Keratinocyte (primary cell): Measurements from ENCODE around the gene RRAS2. TPM values are rescaled to one million over a fixed set of nuclear protein-coding genes. Genes with fewer than 3 reads are reported as not detected.

ENCODE experiments used
- DNase-seq: peaks from one replicate; pipeline ENCODE4 v3.0.0-alpha.2; 2011; ENCODE audit warnings: low read depth, missing footprints, low spot score
- FAIRE-seq: peaks from 2 replicates; lab custom pipeline; 2011; peaks lifted over from hg19 to GRCh38; lab: Jason Lieb, UNC
- H2AFZ ChIP-seq: 2 replicates; pipeline ENCODE4 v1.6.0; 2012; ENCODE audit warnings: low read length, control low read depth, inconsistent platforms; ENCODE audit not compliant: control insufficient read depth
- H3K27ac ChIP-seq: 2 replicates; pipeline ENCODE4 v1.5.1; 2011; ENCODE audit warnings: low read length; ENCODE audit not compliant: control insufficient read depth, insufficient read depth
- H3K27me3 ChIP-seq: 3 replicates; pipeline ENCODE4 v1.6.0; 2011; ENCODE audit warnings: low read length; ENCODE audit not compliant: control insufficient read depth, insufficient read depth; ENCODE audit errors: extremely low read depth
- H3K36me3 ChIP-seq, 2 experiments: 2 replicates in 1 of 2; 3 replicates in 1 of 2; pipeline ENCODE4 v1.5.1; 2011; ENCODE audit warnings: low read length in 2 of 2, mild to moderate bottlenecking in 1 of 2; ENCODE audit not compliant: control insufficient read depth in 2 of 2, insufficient read depth in 2 of 2; ENCODE audit errors: extremely low read depth in 1 of 2
- H3K4me1 ChIP-seq: 3 replicates; pipeline ENCODE4 v1.5.1; 2011; ENCODE audit warnings: low read length; ENCODE audit not compliant: control insufficient read depth, insufficient read depth; ENCODE audit errors: extremely low read depth
- H3K4me2 ChIP-seq: 3 replicates; pipeline ENCODE4 v1.6.0; 2011; ENCODE audit warnings: low read depth, low read length; ENCODE audit not compliant: control insufficient read depth, insufficient read depth; ENCODE audit errors: extremely low read depth
- H3K4me3 ChIP-seq, 3 experiments: fragments of 200-600 bp in 1 of 3; sonication (generic) in 1 of 3; 2 replicates in 2 of 3; 3 replicates in 1 of 3; pipeline ENCODE4 v1.5.1; 2011 to 2016; ENCODE audit warnings: low read length in 3 of 3, mild to moderate bottlenecking in 3 of 3, control low read depth in 2 of 3, inconsistent platforms in 1 of 3, low read depth in 1 of 3, mixed read lengths in 1 of 3, mixed run types in 1 of 3, moderate library complexity in 1 of 3; ENCODE audit not compliant: control insufficient read depth in 2 of 3, insufficient read depth in 2 of 3; ENCODE audit errors: extremely low read depth in 1 of 3
- H3K79me2 ChIP-seq: 2 replicates; pipeline ENCODE4 v1.6.0; 2012; ENCODE audit warnings: low read length; ENCODE audit not compliant: control insufficient read depth, insufficient read depth
- H3K9ac ChIP-seq: 3 replicates; pipeline ENCODE4 v1.6.0; 2011; ENCODE audit warnings: low read length; ENCODE audit not compliant: control insufficient read depth, insufficient read depth; ENCODE audit errors: extremely low read depth
- H3K9me1 ChIP-seq: 3 replicates; pipeline ENCODE4 v1.6.0; 2011; ENCODE audit warnings: low read length; ENCODE audit not compliant: control insufficient read depth, insufficient read depth; ENCODE audit errors: extremely low read depth
- H3K9me3 ChIP-seq: 2 replicates; pipeline ENCODE4 v1.5.1; 2012; ENCODE audit warnings: low read depth, low read length; ENCODE audit not compliant: control insufficient read depth
- H4K20me1 ChIP-seq: 3 replicates; pipeline ENCODE4 v1.6.0; 2011; ENCODE audit warnings: low read length; ENCODE audit not compliant: control insufficient read depth, insufficient read depth; ENCODE audit errors: extremely low read depth
- EZH2 ChIP-seq: IDR thresholded peaks from one replicate; pipeline ENCODE4 v1.6.1; 2012; ENCODE audit warnings: inconsistent platforms, mild to moderate bottlenecking, low read length, moderate library complexity
- dilution Hi-C: fragments of 300-500 bp; cut with MboI; formaldehyde crosslinking; loops from one replicate; pipeline ENCODE4 v1.7.0; 2020; ENCODE audit warnings: low sequenced_read_pairs; ENCODE audit not compliant: extremely low pct_ligation_motif_present
- polyA plus RNA-seq, 5 experiments: library from polyadenylated mRNA; depleted of rRNA in 3 of 5; stranded (reverse) in 3 of 5; stranded (forward) in 1 of 5; unstranded in 1 of 5; fragments of >200 nt; gene quantifications; 1 replicate in 1 of 5; 2 replicates in 3 of 5; 3 replicates in 1 of 5; pipeline versions ENCODE4 v1.2.1 to v1.2.3, GENCODE V29; 2011 to 2012; ENCODE audit warnings: missing spikeins in 2 of 5, low read depth in 1 of 5, low replicate concordance in 1 of 5
- TF ChIP-seq, protein P1 (sequence below), 3 experiments: IDR thresholded peaks in 1 of 3; conservative IDR thresholded peaks in 1 of 3; optimal IDR thresholded peaks in 1 of 3; 2 replicates in 2 of 3; 3 replicates in 1 of 3; pipeline versions ENCODE3 to v1.5.1; 2011; ENCODE audit warnings: low read length in 3 of 3, mild to moderate bottlenecking in 3 of 3, moderate library complexity in 2 of 3, control low read depth in 1 of 3, inconsistent platforms in 1 of 3; ENCODE audit not compliant: insufficient read depth in 2 of 3; ENCODE audit errors: extremely low read depth in 1 of 3

RRAS2 gene
- polyA plus RNA-seq, 1 donor (not counting 4 experiments of a cell fraction or from before 2014, with no cell fraction given): 99.3 TPM

GRCh38 chr11:14240951-14241350 lies 118.0 kb downstream of the RRAS2 start:
- Histone ChIP-seq H2AFZ (no peak overlapping the region), H3K4me2 (no peak overlapping the region), H3K9me1 (no peaks in the 10 kb centered on the region), H4K20me1 (no peaks in the 10 kb centered on the region), H3K4me1 (no peaks in the 10 kb centered on the region), H3K4me3 (no peak overlapping the region), H3K27me3 (peaks cover 24% of the 10 kb centered on the region), H3K9ac (no peak overlapping the region), H3K9me3 (no peaks in the 10 kb centered on the region), H3K36me3 (no peaks in the 10 kb centered on the region), H3K79me2 (no peaks in the 10 kb centered on the region), H3K27ac (no peak overlapping the region)
- DNase-seq (no peak), FAIRE-seq (no peak)
- TF ChIP-seq, protein P1, sequence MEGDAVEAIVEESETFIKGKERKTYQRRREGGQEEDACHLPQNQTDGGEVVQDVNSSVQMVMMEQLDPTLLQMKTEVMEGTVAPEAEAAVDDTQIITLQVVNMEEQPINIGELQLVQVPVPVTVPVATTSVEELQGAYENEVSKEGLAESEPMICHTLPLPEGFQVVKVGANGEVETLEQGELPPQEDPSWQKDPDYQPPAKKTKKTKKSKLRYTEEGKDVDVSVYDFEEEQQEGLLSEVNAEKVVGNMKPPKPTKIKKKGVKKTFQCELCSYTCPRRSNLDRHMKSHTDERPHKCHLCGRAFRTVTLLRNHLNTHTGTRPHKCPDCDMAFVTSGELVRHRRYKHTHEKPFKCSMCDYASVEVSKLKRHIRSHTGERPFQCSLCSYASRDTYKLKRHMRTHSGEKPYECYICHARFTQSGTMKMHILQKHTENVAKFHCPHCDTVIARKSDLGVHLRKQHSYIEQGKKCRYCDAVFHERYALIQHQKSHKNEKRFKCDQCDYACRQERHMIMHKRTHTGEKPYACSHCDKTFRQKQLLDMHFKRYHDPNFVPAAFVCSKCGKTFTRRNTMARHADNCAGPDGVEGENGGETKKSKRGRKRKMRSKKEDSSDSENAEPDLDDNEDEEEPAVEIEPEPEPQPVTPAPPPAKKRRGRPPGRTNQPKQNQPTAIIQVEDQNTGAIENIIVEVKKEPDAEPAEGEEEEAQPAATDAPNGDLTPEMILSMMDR (optimal IDR thresholded peaks at IDR 0.05 in 1 of 3, IDR thresholded peaks at IDR 0.05 in 1 of 3, conservative IDR thresholded peaks at IDR 0.05 in 1 of 3; ENCODE audit: extremely low read depth in 1 of 3, insufficient read depth in 2 of 3, low read length in 3 of 3): no peak
- TF ChIP-seq EZH2: no peak
- dilution Hi-C loops: loop anchor here (25.0 kb wide), 2 partner anchors 279 to 479 kb away; partner anchors contain the start of gene SPON1

DNA sequence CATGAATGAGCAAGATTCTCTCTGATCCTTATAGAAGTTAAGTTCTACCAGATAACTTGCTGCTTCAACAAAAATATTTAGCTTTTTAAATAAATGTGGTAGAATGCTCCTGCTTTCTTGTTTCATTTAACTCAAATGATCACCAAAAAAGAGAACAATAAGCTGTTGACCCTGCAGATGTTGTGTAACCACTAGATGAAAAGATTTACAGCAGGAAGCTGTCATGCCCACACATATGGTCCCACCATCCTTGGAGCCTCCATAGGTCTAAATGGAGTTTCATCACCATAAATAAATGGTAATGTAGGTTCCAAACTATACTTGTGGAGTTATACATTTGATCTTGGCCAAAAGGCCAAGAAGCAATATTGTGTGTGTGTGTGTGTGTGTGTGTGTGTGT lies 118.8 kb downstream of the RRAS2 start:
- Histone ChIP-seq H2AFZ (no peak overlapping the region), H3K4me3 (no peak overlapping the region), H3K27ac (no peak overlapping the region), H3K4me2 (no peak overlapping the region), H3K27me3 (peaks cover 25% of the 10 kb centered on the region), H3K79me2 (no peaks in the 10 kb centered on the region), H3K4me1 (no peaks in the 10 kb centered on the region), H3K36me3 (no peaks in the 10 kb centered on the region), H3K9me1 (no peaks in the 10 kb centered on the region), H3K9ac (no peak overlapping the region), H3K9me3 (no peaks in the 10 kb centered on the region), H4K20me1 (no peaks in the 10 kb centered on the region)
- TF ChIP-seq, protein P1 (optimal IDR thresholded peaks at IDR 0.05 in 1 of 3, IDR thresholded peaks at IDR 0.05 in 1 of 3, conservative IDR thresholded peaks at IDR 0.05 in 1 of 3; ENCODE audit: extremely low read depth in 1 of 3, insufficient read depth in 2 of 3, low read length in 3 of 3): no peak
- TF ChIP-seq EZH2: no peak
- DNase-seq (no peak), FAIRE-seq (no peak)
- dilution Hi-C loops: loop anchor here (25.0 kb wide), 2 partner anchors 278 to 478 kb away; partner anchors contain the start of gene SPON1
